GM23338 (cell line): ENCODE data around the gene GREB1L. TPM values are rescaled to one million over a fixed set of nuclear protein-coding genes. Genes with fewer than 3 reads are reported as not detected.

Experiments used
- CTCF ChIP-seq, 2 experiments: fragments of 200-600 bp in 1 of 2; sonication (generic) in 1 of 2; conservative IDR thresholded peaks; 2 replicates each; pipeline versions ENCODE4 v1.5.1 to v1.6.1; 2016 to 2017; ENCODE audit warnings: antibody characterized with exemption in 2 of 2, low read depth in 2 of 2, mild to moderate bottlenecking in 2 of 2, moderate library complexity in 1 of 2
- ETS1 ChIP-seq: IDR thresholded peaks from 2 replicates; pipeline ENCODE4 v1.6.1; 2016; ENCODE audit warnings: antibody characterized with exemption
- EZH2phosphoT487 ChIP-seq: fragments of 200-600 bp; sonication (generic); IDR thresholded peaks from one replicate; pipeline ENCODE4 v1.8.1; 2018; ENCODE audit warnings: antibody characterized with exemption; ENCODE audit not compliant: unreplicated experiment
- NANOG ChIP-seq: IDR thresholded peaks from 2 replicates; pipeline ENCODE4 v1.6.1; 2016; ENCODE audit warnings: antibody characterized with exemption, borderline replicate concordance
- POLR2AphosphoS5 ChIP-seq: IDR thresholded peaks from 2 replicates; pipeline ENCODE4 v1.6.1; 2016; ENCODE audit warnings: antibody characterized with exemption, low read depth
- ZNF114 ChIP-seq: fragments of 250-450 bp; sonication (Bioruptor Pico); IDR thresholded peaks from 2 replicates; pipeline ENCODE4 v1.5.0; 2020; ENCODE audit warnings: mild to moderate bottlenecking, moderate library complexity
- ZNF331 ChIP-seq: fragments of 250-450 bp; sonication (Bioruptor Pico); IDR thresholded peaks from 2 replicates; pipeline ENCODE4 v1.5.0; 2020; ENCODE audit warnings: low read depth, mild to moderate bottlenecking, moderate library complexity
- ZNF462 ChIP-seq: fragments of 250-450 bp; sonication (Bioruptor Pico); IDR thresholded peaks from 2 replicates; pipeline ENCODE4 v1.5.0; 2020; ENCODE audit warnings: mild to moderate bottlenecking, moderate library complexity
- polyA plus RNA-seq: library from polyadenylated mRNA; unstranded; fragments of >200 nt; fragmentation: Nextera tagmentation; extraction: Ambion mirVana; gene quantifications from 2 replicates; pipeline ENCODE4 v1.2.1, GENCODE V29; 2016
- total RNA-seq: library from RNA; depleted of rRNA; stranded (reverse); fragments of >200 nt; shearing (Covaris generic); gene quantifications from 2 replicates; pipeline ENCODE4 v1.2.3, GENCODE V29; 2014

Gene GREB1L
- total and polyA plus RNA-seq, 2 experiments from 2014 or later = 0.03 to 0.29 TPM

GRCh38 chr18:21261352-21261751 is 19.3 kb downstream of the GREB1L start (continued):
- no peak for TF ChIP-seq ZNF462
- TF ChIP-seq NANOG = no peak
- no peak for TF ChIP-seq POLR2AphosphoS5
- no peak for TF ChIP-seq ZNF331 (CRISPR knock-in tag)
- TF ChIP-seq ETS1 = no peak
- no peak for TF ChIP-seq ZNF114 (CRISPR knock-in tag)
- no peak for TF ChIP-seq CTCF (conservative IDR thresholded peaks at IDR 0.05; ENCODE audit: low read depth in 2 of 2)
- TF ChIP-seq EZH2phosphoT487 = no peak
